Measurements from ENCODE around the gene ZFP92.

ZFP92 gene

GRCh38 chrX:153416781-153417450 is 5.6 kb downstream of the ZFP92 start:
- no peaks in the 10 kb centered on the region for H3K4me1 ChIP-seq (ENCODE audit: control insufficient read depth, insufficient read depth, low read length)
- no peaks in the 10 kb centered on the region for H3K36me3 ChIP-seq (ENCODE audit: control insufficient read depth, insufficient read depth, low read length)
- H3K27ac ChIP-seq (ENCODE audit: insufficient read depth, low read depth, low read length, poor library complexity, severe bottlenecking), result no peak overlapping the region
- H3K9me3 ChIP-seq (ENCODE audit: control insufficient read depth, low read length), result no peaks in the 10 kb centered on the region
- H3K4me3 ChIP-seq (ENCODE audit: insufficient read depth, low read depth, low read length), result no peak overlapping the region
- 65 to 69% methylated on average over 9 to 12 of the region's 12 CpGs for WGBS, 2 experiments
- peaks cover 5% of the 10 kb centered on the region for H3K27me3 ChIP-seq (ENCODE audit: control insufficient read depth, insufficient read depth, low read length, poor library complexity, severe bottlenecking)

GRCh38 chrX:153417637-153418036 is 6.4 kb downstream of the ZFP92 start:
- Histone ChIP-seq H3K9me3 (ENCODE audit: control insufficient read depth, low read length) (no peaks in the 10 kb centered on the region), H3K4me3 (ENCODE audit: insufficient read depth, low read depth, low read length) (no peak overlapping the region), H3K27ac (ENCODE audit: insufficient read depth, low read depth, low read length, poor library complexity, severe bottlenecking) (no peak overlapping the region), H3K36me3 (ENCODE audit: control insufficient read depth, insufficient read depth, low read length) (no peaks in the 10 kb centered on the region), H3K4me1 (ENCODE audit: control insufficient read depth, insufficient read depth, low read length) (no peaks in the 10 kb centered on the region), H3K27me3 (ENCODE audit: control insufficient read depth, insufficient read depth, low read length, poor library complexity, severe bottlenecking) (no peaks in the 10 kb centered on the region)
- WGBS, 2 experiments, result 90 to 94% methylated on average over 8 of the region's 8 CpGs

- Histone ChIP-seq H3K4me1 (ENCODE audit: control insufficient read depth, insufficient read depth, low read length) (no peaks in the 10 kb centered on the region), H3K4me3 (ENCODE audit: insufficient read depth, low read depth, low read length) (no peak overlapping the region), H3K9me3 (ENCODE audit: control insufficient read depth, low read length) (no peaks in the 10 kb centered on the region), H3K27me3 (ENCODE audit: control insufficient read depth, insufficient read depth, low read length, poor library complexity, severe bottlenecking) (no peaks in the 10 kb centered on the region), H3K36me3 (ENCODE audit: control insufficient read depth, insufficient read depth, low read length) (no peaks in the 10 kb centered on the region), H3K27ac (ENCODE audit: insufficient read depth, low read depth, low read length, poor library complexity, severe bottlenecking) (no peak overlapping the region)
- WGBS, 2 experiments, result 97% methylated on average over 91 of the region's 91 CpGs
These were observed 9.8 kb downstream of the ZFP92 start for GRCh38 chrX:153420851-153421599.

GRCh38 chrX:153421856-153422255 is 10.6 kb downstream of the ZFP92 start:
- no peaks in the 10 kb centered on the region for H3K4me1 ChIP-seq (ENCODE audit: control insufficient read depth, insufficient read depth, low read length)
- no peaks in the 10 kb centered on the region for H3K27me3 ChIP-seq (ENCODE audit: control insufficient read depth, insufficient read depth, low read length, poor library complexity, severe bottlenecking)
- 86 to 89% methylated on average over 18 of the region's 18 CpGs for WGBS, 2 experiments
- no peak overlapping the region for H3K4me3 ChIP-seq (ENCODE audit: insufficient read depth, low read depth, low read length)
- H3K27ac ChIP-seq (ENCODE audit: insufficient read depth, low read depth, low read length, poor library complexity, severe bottlenecking), result no peak overlapping the region
- H3K9me3 ChIP-seq (ENCODE audit: control insufficient read depth, low read length), result no peaks in the 10 kb centered on the region
- no peaks in the 10 kb centered on the region for H3K36me3 ChIP-seq (ENCODE audit: control insufficient read depth, insufficient read depth, low read length)

GRCh38 chrX:153423652-153424051 is 12.4 kb downstream of the ZFP92 start:
- Histone ChIP-seq H3K27ac (ENCODE audit: insufficient read depth, low read depth, low read length, poor library complexity, severe bottlenecking) (no peak overlapping the region), H3K4me1 (ENCODE audit: control insufficient read depth, insufficient read depth, low read length) (no peaks in the 10 kb centered on the region), H3K27me3 (ENCODE audit: control insufficient read depth, insufficient read depth, low read length, poor library complexity, severe bottlenecking) (no peaks in the 10 kb centered on the region), H3K4me3 (ENCODE audit: insufficient read depth, low read depth, low read length) (no peak overlapping the region), H3K36me3 (ENCODE audit: control insufficient read depth, insufficient read depth, low read length) (no peaks in the 10 kb centered on the region), H3K9me3 (ENCODE audit: control insufficient read depth, low read length) (no peaks in the 10 kb centered on the region)
- 95 to 96% methylated on average over 8 of the region's 8 CpGs for WGBS, 2 experiments

- H3K4me1 ChIP-seq (ENCODE audit: control insufficient read depth, insufficient read depth, low read length), result no peaks in the 10 kb centered on the region
- H3K4me3 ChIP-seq (ENCODE audit: insufficient read depth, low read depth, low read length), result no peak overlapping the region
- H3K27me3 ChIP-seq (ENCODE audit: control insufficient read depth, insufficient read depth, low read length, poor library complexity, severe bottlenecking), result no peaks in the 10 kb centered on the region
- WGBS, 2 experiments, result 85 to 95% methylated on average over 3 of the region's 3 CpGs
- H3K27ac ChIP-seq (ENCODE audit: insufficient read depth, low read depth, low read length, poor library complexity, severe bottlenecking), result no peak overlapping the region
- H3K9me3 ChIP-seq (ENCODE audit: control insufficient read depth, low read length), result no peaks in the 10 kb centered on the region
- no peaks in the 10 kb centered on the region for H3K36me3 ChIP-seq (ENCODE audit: control insufficient read depth, insufficient read depth, low read length)
These were observed 14.9 kb downstream of the ZFP92 start for GRCh38 chrX:153426204-153426603.

GRCh38 chrX:153430796-153431195 is 19.5 kb downstream of the ZFP92 start:
- H3K4me3 ChIP-seq (ENCODE audit: insufficient read depth, low read depth, low read length), result no peak overlapping the region
- H3K36me3 ChIP-seq (ENCODE audit: control insufficient read depth, insufficient read depth, low read length), result no peaks in the 10 kb centered on the region
- no peaks in the 10 kb centered on the region for H3K9me3 ChIP-seq (ENCODE audit: control insufficient read depth, low read length)
- H3K27ac ChIP-seq (ENCODE audit: insufficient read depth, low read depth, low read length, poor library complexity, severe bottlenecking), result no peak overlapping the region
- H3K4me1 ChIP-seq (ENCODE audit: control insufficient read depth, insufficient read depth, low read length), result no peaks in the 10 kb centered on the region
- WGBS, 2 experiments, result 92 to 95% methylated on average over 6 of the region's 6 CpGs
- no peaks in the 10 kb centered on the region for H3K27me3 ChIP-seq (ENCODE audit: control insufficient read depth, insufficient read depth, low read length, poor library complexity, severe bottlenecking)

GRCh38 chrX:153433161-153433680 is 21.9 kb downstream of the ZFP92 start:
- no peak overlapping the region for H3K4me3 ChIP-seq (ENCODE audit: insufficient read depth, low read depth, low read length)
- H3K27me3 ChIP-seq (ENCODE audit: control insufficient read depth, insufficient read depth, low read length, poor library complexity, severe bottlenecking), result no peaks in the 10 kb centered on the region
- H3K36me3 ChIP-seq (ENCODE audit: control insufficient read depth, insufficient read depth, low read length), result no peaks in the 10 kb centered on the region
- 80 to 81% methylated on average over 12 of the region's 12 CpGs for whole genome bisulfite sequencing, 2 experiments
- H3K27ac ChIP-seq (ENCODE audit: insufficient read depth, low read depth, low read length, poor library complexity, severe bottlenecking), result no peak overlapping the region
- no peaks in the 10 kb centered on the region for H3K4me1 ChIP-seq (ENCODE audit: control insufficient read depth, insufficient read depth, low read length)
- no peaks in the 10 kb centered on the region for H3K9me3 ChIP-seq (ENCODE audit: control insufficient read depth, low read length)

GRCh38 chrX:153433781-153434285 is 22.6 kb downstream of the ZFP92 start:
- H3K4me3 ChIP-seq (ENCODE audit: insufficient read depth, low read depth, low read length), result no peak overlapping the region
- H3K4me1 ChIP-seq (ENCODE audit: control insufficient read depth, insufficient read depth, low read length), result no peaks in the 10 kb centered on the region
- no peak overlapping the region for H3K27ac ChIP-seq (ENCODE audit: insufficient read depth, low read depth, low read length, poor library complexity, severe bottlenecking)
- no peaks in the 10 kb centered on the region for H3K36me3 ChIP-seq (ENCODE audit: control insufficient read depth, insufficient read depth, low read length)
- no peaks in the 10 kb centered on the region for H3K27me3 ChIP-seq (ENCODE audit: control insufficient read depth, insufficient read depth, low read length, poor library complexity, severe bottlenecking)
- no peaks in the 10 kb centered on the region for H3K9me3 ChIP-seq (ENCODE audit: control insufficient read depth, low read length)
- 92 to 94% methylated on average over 17 of the region's 17 CpGs for WGBS, 2 experiments

GRCh38 chrX:153434801-153435200 is 23.5 kb downstream of the ZFP92 start:
- Histone ChIP-seq H3K27me3 (ENCODE audit: control insufficient read depth, insufficient read depth, low read length, poor library complexity, severe bottlenecking) (no peaks in the 10 kb centered on the region), H3K9me3 (ENCODE audit: control insufficient read depth, low read length) (no peaks in the 10 kb centered on the region)
- WGBS, 2 experiments, result 93 to 94% methylated on average over 8 of the region's 8 CpGs

More at GRCh38 chrX:153434801-153435200, 23.5 kb downstream of the ZFP92 start:
- Histone ChIP-seq H3K27ac (ENCODE audit: insufficient read depth, low read depth, low read length, poor library complexity, severe bottlenecking) (no peak overlapping the region), H3K4me3 (ENCODE audit: insufficient read depth, low read depth, low read length) (no peak overlapping the region), H3K36me3 (ENCODE audit: control insufficient read depth, insufficient read depth, low read length) (no peaks in the 10 kb centered on the region), H3K4me1 (ENCODE audit: control insufficient read depth, insufficient read depth, low read length) (no peaks in the 10 kb centered on the region)

Measured in ectodermal cell (in vitro differentiated cells).